Mesenchymal stem cell (in vitro differentiated cells and primary cell): Measurements from ENCODE around the gene HDAC4.

ENCODE experiments used
- DNase-seq: peaks from one replicate; pipeline ENCODE4 v3.0.0-alpha.2; 2013
- H2AFZ ChIP-seq: one replicate; pipeline ENCODE4 v1.6.1; 2013; ENCODE audit warnings: low read depth, mild to moderate bottlenecking, control low read depth, inconsistent platforms, low read length, moderate library complexity
- H2AK5ac ChIP-seq: 2 replicates; pipeline ENCODE4 v1.6.1; 2013; ENCODE audit warnings: low read length, moderate library complexity, mild to moderate bottlenecking, inconsistent platforms; ENCODE audit not compliant: severe bottlenecking
- H2BK120ac ChIP-seq: one replicate; pipeline ENCODE4 v1.6.1; 2013; ENCODE audit warnings: low read depth, mild to moderate bottlenecking, inconsistent platforms, low read length, moderate library complexity
- H2BK12ac ChIP-seq, 2 experiments: one replicate each; pipeline ENCODE4 v1.6.1; 2013; ENCODE audit warnings: inconsistent platforms in 2 of 2, low read length in 2 of 2, mild to moderate bottlenecking in 2 of 2, moderate library complexity in 2 of 2, control low read depth in 1 of 2
- H2BK15ac ChIP-seq: one replicate; pipeline ENCODE4 v1.6.1; 2013; ENCODE audit warnings: mild to moderate bottlenecking, low read depth, inconsistent platforms; ENCODE audit not compliant: poor library complexity, severe bottlenecking
- H2BK5ac ChIP-seq: 2 replicates; pipeline ENCODE4 v1.6.1; 2013; ENCODE audit warnings: low read depth, mild to moderate bottlenecking, low read length, control low read depth, inconsistent platforms; ENCODE audit not compliant: poor library complexity, severe bottlenecking
- H3K14ac ChIP-seq, 2 experiments: one replicate each; pipeline ENCODE4 v1.6.1; 2013; ENCODE audit warnings: inconsistent platforms in 2 of 2, low read length in 2 of 2, control low read depth in 1 of 2, mild to moderate bottlenecking in 1 of 2, moderate library complexity in 1 of 2
- H3K18ac ChIP-seq, 2 experiments: one replicate each; pipeline ENCODE4 v1.6.1; 2013; ENCODE audit warnings: inconsistent platforms in 2 of 2, low read length in 2 of 2, control low read depth in 1 of 2, low read depth in 1 of 2, mild to moderate bottlenecking in 1 of 2
- H3K23ac ChIP-seq, 2 experiments: one replicate each; pipeline ENCODE4 v1.6.1; 2013; ENCODE audit warnings: inconsistent platforms in 2 of 2, low read length in 2 of 2, mild to moderate bottlenecking in 2 of 2, moderate library complexity in 2 of 2, control low read depth in 1 of 2
- H3K27ac ChIP-seq: 2 replicates; pipeline ENCODE4 v1.5.1; 2013; ENCODE audit warnings: mild to moderate bottlenecking, moderate library complexity, low read length, control low read depth, inconsistent platforms; ENCODE audit not compliant: poor library complexity, severe bottlenecking
- H3K27me3 ChIP-seq, 2 experiments: 2 replicates each; pipeline versions ENCODE4 v1.6.1 to v1.7.0; 2013; ENCODE audit warnings: low read length in 2 of 2, mild to moderate bottlenecking in 2 of 2, moderate library complexity in 2 of 2, control low read depth in 1 of 2, inconsistent platforms in 1 of 2; ENCODE audit not compliant: control insufficient read depth in 1 of 2, insufficient read depth in 1 of 2
- H3K36me3 ChIP-seq, 2 experiments: 2 replicates each; pipeline versions ENCODE4 v1.6.1 to v1.7.0; 2013; ENCODE audit warnings: low read length in 2 of 2, control low read depth in 1 of 2, inconsistent platforms in 1 of 2, low read depth in 1 of 2, mild to moderate bottlenecking in 1 of 2; ENCODE audit not compliant: insufficient read depth in 2 of 2, control insufficient read depth in 1 of 2
- H3K4ac ChIP-seq, 2 experiments: one replicate each; pipeline ENCODE4 v1.6.1; 2013; ENCODE audit warnings: inconsistent platforms in 2 of 2, low read length in 2 of 2, mild to moderate bottlenecking in 2 of 2, moderate library complexity in 2 of 2, control low read depth in 1 of 2, low read depth in 1 of 2
- H3K4me1 ChIP-seq: 2 replicates; pipeline ENCODE4 v1.6.1; 2013; ENCODE audit warnings: low read depth, low read length, control low read depth; ENCODE audit not compliant: control insufficient read depth, insufficient read depth
- H3K4me2 ChIP-seq: 2 replicates; pipeline ENCODE4 v1.6.1; 2013; ENCODE audit warnings: low read length, mild to moderate bottlenecking, inconsistent platforms; ENCODE audit not compliant: poor library complexity, severe bottlenecking
- H3K4me3 ChIP-seq, 2 experiments: 2 replicates each; pipeline versions ENCODE4 v1.5.1 to v1.7.0; 2013; ENCODE audit warnings: low read length in 2 of 2, mild to moderate bottlenecking in 2 of 2, control low read depth in 1 of 2, low read depth in 1 of 2; ENCODE audit not compliant: insufficient read depth in 1 of 2
- H3K79me1 ChIP-seq: replicated peaks from 2 replicates; pipeline ENCODE4 v1.6.1; 2013; ENCODE audit warnings: mild to moderate bottlenecking, control low read depth, low read length, inconsistent platforms; ENCODE audit not compliant: poor library complexity, severe bottlenecking
- H3K9ac ChIP-seq: 2 replicates; pipeline ENCODE4 v1.7.0; 2013; ENCODE audit warnings: mild to moderate bottlenecking, low read length, moderate library complexity
- H3K9me3 ChIP-seq: 2 replicates; pipeline ENCODE4 v1.7.0; 2013; ENCODE audit warnings: mild to moderate bottlenecking, low read length; ENCODE audit not compliant: control insufficient read depth
- H4K8ac ChIP-seq: one replicate; pipeline ENCODE4 v1.6.1; 2013; ENCODE audit warnings: inconsistent platforms, mild to moderate bottlenecking, low read length, moderate library complexity
- H4K91ac ChIP-seq: one replicate; pipeline ENCODE4 v1.6.1; 2013; ENCODE audit warnings: mild to moderate bottlenecking, low read length, inconsistent platforms
- WGBS: methylation state at CpG from one replicate; pipeline ENCODE4 v1.1.7; 2013; ENCODE audit warnings: mixed read lengths; 5-methylcytosine and 5-hydroxymethylcytosine counted together

The HDAC4 gene

GRCh38 chr2:239142806-239143205, 258.0 kb downstream of the HDAC4 start:
- Histone ChIP-seq H3K4me3 (no peak overlapping the region), H2BK12ac (no peak overlapping the region), H3K4me2 (no peak overlapping the region), H3K14ac (no peak overlapping the region), H2BK120ac (no peak overlapping the region), H3K79me1 (no peaks in the 10 kb centered on the region), H2AK5ac (no peak overlapping the region), H3K27me3 (no peaks in the 10 kb centered on the region), H3K27ac (no peak overlapping the region), H2BK15ac (no peak overlapping the region), H3K23ac (no peak overlapping the region), H3K18ac (no peak overlapping the region), H4K91ac (no peak overlapping the region), H3K9me3 (no peaks in the 10 kb centered on the region), H4K8ac (no peak overlapping the region), H2AFZ (no peak overlapping the region), H3K9ac (no peak overlapping the region), H3K36me3 (peaks cover 60 to 72% of the 10 kb centered on the region in 2 experiments), H3K4me1 (peaks cover 3% of the 10 kb centered on the region), H3K4ac (no peak overlapping the region), H2BK5ac (no peak overlapping the region)
- WGBS: 98% methylated on average over 9 of the region's 9 CpGs
- DNase-seq: no peak

DNA sequence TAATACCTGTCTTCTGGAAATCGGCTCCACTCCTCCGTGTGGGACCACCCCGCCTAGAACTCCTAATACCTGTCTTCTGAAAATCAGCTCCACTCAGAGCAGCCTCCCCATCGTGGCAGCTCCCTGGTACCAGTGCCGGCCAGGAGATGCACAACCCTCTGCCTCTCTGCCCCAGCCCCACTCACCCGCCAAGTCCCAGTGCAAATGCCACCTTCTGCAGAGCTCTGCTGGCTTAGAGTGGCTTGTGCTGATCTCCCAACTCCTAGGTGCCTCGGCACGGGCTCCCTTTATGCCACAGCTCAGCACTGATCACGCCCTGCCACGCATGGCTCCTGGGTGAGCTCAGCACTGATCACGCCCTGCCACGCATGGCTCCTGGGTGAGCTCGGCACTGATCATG, 258.5 kb downstream of the HDAC4 start:
- Histone ChIP-seq H3K4ac (no peak overlapping the region), H3K4me3 (no peak overlapping the region), H2BK12ac (no peak overlapping the region), H3K9ac (no peak overlapping the region), H2AFZ (no peak overlapping the region), H3K23ac (no peak overlapping the region), H3K27me3 (no peaks in the 10 kb centered on the region), H4K8ac (no peak overlapping the region), H3K4me1 (peaks cover 5% of the 10 kb centered on the region), H2BK5ac (no peak overlapping the region), H3K9me3 (no peaks in the 10 kb centered on the region), H3K14ac (no peak overlapping the region), H3K79me1 (no peaks in the 10 kb centered on the region), H3K27ac (no peak overlapping the region), H3K36me3 (peaks cover 56 to 68% of the 10 kb centered on the region in 2 experiments), H3K4me2 (no peak overlapping the region), H2BK120ac (no peak overlapping the region), H2BK15ac (no peak overlapping the region), H3K18ac (no peak overlapping the region), H2AK5ac (no peak overlapping the region), H4K91ac (no peak overlapping the region)
- DNase-seq: no peak
- WGBS: 99% methylated on average over 13 of the region's 13 CpGs

- H3K36me3 ChIP-seq: peaks cover 57 to 65% of the 10 kb centered on the region in 2 experiments
- H2BK12ac ChIP-seq: no peak overlapping the region
- no peak overlapping the region for H3K23ac ChIP-seq
- no peak overlapping the region for H3K18ac ChIP-seq
- no peak overlapping the region for H2BK15ac ChIP-seq
- H2BK5ac ChIP-seq: no peak overlapping the region
- no peaks in the 10 kb centered on the region for H3K79me1 ChIP-seq
- no peak overlapping the region for H3K9ac ChIP-seq
- no peak overlapping the region for H3K4me3 ChIP-seq
- H2AK5ac ChIP-seq: no peak overlapping the region
- WGBS: 97% methylated on average over 14 of the region's 14 CpGs
- H3K4me1 ChIP-seq: peaks cover 9% of the 10 kb centered on the region
- no peak overlapping the region for H2BK120ac ChIP-seq
- no peak overlapping the region for H2AFZ ChIP-seq
- H3K27me3 ChIP-seq: no peaks in the 10 kb centered on the region
- no peak overlapping the region for H4K91ac ChIP-seq
- H3K4ac ChIP-seq: no peak overlapping the region
- no peak overlapping the region for H4K8ac ChIP-seq
- no peaks in the 10 kb centered on the region for H3K9me3 ChIP-seq
- no peak for DNase-seq
- no peak overlapping the region for H3K14ac ChIP-seq
- H3K4me2 ChIP-seq: no peak overlapping the region
- no peak overlapping the region for H3K27ac ChIP-seq
These were observed 259.6 kb downstream of the HDAC4 start for GRCh38 chr2:239141021-239141760.

GRCh38 chr2:239140346-239141020, 260.3 kb downstream of the HDAC4 start:
- H3K36me3 ChIP-seq: peaks cover 53 to 64% of the 10 kb centered on the region in 2 experiments
- H2BK120ac ChIP-seq: no peak overlapping the region
- DNase-seq: no peak
- no peak overlapping the region for H3K4me2 ChIP-seq
- H2AFZ ChIP-seq: no peak overlapping the region
- no peak overlapping the region for H2AK5ac ChIP-seq
- H2BK12ac ChIP-seq: no peak overlapping the region
- H3K79me1 ChIP-seq: no peaks in the 10 kb centered on the region
- H4K91ac ChIP-seq: no peak overlapping the region
- H3K23ac ChIP-seq: no peak overlapping the region
- H3K27ac ChIP-seq: no peak overlapping the region
- H3K4me3 ChIP-seq: no peak overlapping the region
- H3K14ac ChIP-seq: no peak overlapping the region
- 96% methylated on average over 23 of the region's 23 CpGs for WGBS
- H2BK15ac ChIP-seq: no peak overlapping the region
- H2BK5ac ChIP-seq: no peak overlapping the region
- no peak overlapping the region for H3K4ac ChIP-seq
- no peak overlapping the region for H4K8ac ChIP-seq
- H3K4me1 ChIP-seq: peaks cover 9% of the 10 kb centered on the region
- no peak overlapping the region for H3K18ac ChIP-seq
- H3K9ac ChIP-seq: no peak overlapping the region
- H3K27me3 ChIP-seq: no peaks in the 10 kb centered on the region
- no peaks in the 10 kb centered on the region for H3K9me3 ChIP-seq
